ENCODE results near the gene EPS8L3. TPM values are rescaled to one million over a fixed set of nuclear protein-coding genes. Genes with fewer than 3 reads are reported as not detected.
"Not testable (repeated sequence)": the region's sequence is repeated elsewhere in the genome, so short reads cannot be mapped to it uniquely, and the experiment has no call there.

Gene EPS8L3
- total RNA-seq, 2 experiments from 2014 or later, result not detected

DNA sequence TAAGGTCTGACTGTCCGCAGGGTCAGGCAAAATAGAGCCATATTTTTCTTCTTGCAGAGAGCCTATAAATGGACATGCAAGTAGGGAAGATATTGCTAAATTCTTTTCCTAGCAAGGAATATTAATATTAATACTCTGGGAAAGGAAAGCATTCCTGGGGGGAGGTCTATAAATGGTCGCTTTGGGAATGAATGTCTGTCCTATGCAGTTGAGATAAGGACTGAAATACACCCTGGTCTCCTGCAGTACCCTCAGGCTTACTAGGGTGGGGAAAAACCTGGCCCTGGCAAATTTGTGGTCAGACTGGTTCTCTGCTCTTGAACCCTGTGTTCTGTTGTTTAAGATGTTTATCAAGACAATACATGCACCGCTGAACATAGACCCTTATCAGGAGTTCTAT is 60.8 kb downstream of the EPS8L3 start:
- H3K27ac Mint-ChIP-seq; H3K9me3 Mint-ChIP-seq; DNase-seq; H3K4me1 Mint-ChIP-seq (ENCODE audit: low read depth); CTCF ChIA-PET; intact Hi-C loops (cut with micrococcal nuclease); H3K36me3 Mint-ChIP-seq (ENCODE audit: low read depth); H3K27me3 Mint-ChIP-seq (ENCODE audit: low read depth); H3K4me3 Mint-ChIP-seq: not testable (repeated sequence)

Other genes starting within 250 kb of the EPS8L3 start
- gene GPR61, start 224.1 kb downstream of the EPS8L3 start, total RNA-seq, result under 1 TPM in 1 of 2 experiments, not detected in 1; 0.31 TPM
- 1 to 10 TPM; 8.0 to 8.5 TPM for gene GNAI3, start 215.3 kb downstream of the EPS8L3 start, total RNA-seq
- under 1 TPM; 0.22 to 0.50 TPM for gene GNAT2, start 144.3 kb downstream of the EPS8L3 start, total RNA-seq
- gene AMPD2, start 144.1 kb downstream of the EPS8L3 start, total RNA-seq, result 10 to 100 TPM; 41.3 to 56.9 TPM
- 1 to 10 TPM; 8.8 to 9.9 TPM for gene GSTM4, start 107.8 kb downstream of the EPS8L3 start, total RNA-seq
- gene GSTM2, start 95.9 kb downstream of the EPS8L3 start, total RNA-seq, result 10 to 100 TPM; 14.2 to 14.3 TPM
- not detected for gene GSTM1, start 76.1 kb downstream of the EPS8L3 start, total RNA-seq
- not detected for gene GSTM5, start 51.7 kb downstream of the EPS8L3 start, total RNA-seq
- 1 to 10 TPM; 4.7 to 4.8 TPM for gene GSTM3, start 22.9 kb downstream of the EPS8L3 start, total RNA-seq
- 10 to 100 TPM; 12.0 to 13.5 TPM for gene CSF1, start 146.9 kb upstream of the EPS8L3 start, total RNA-seq
- 10 to 100 TPM; 70.0 to 75.1 TPM for gene AHCYL1, start 220.8 kb upstream of the EPS8L3 start, total RNA-seq